GM04504 (cell line): ENCODE results near the gene ALG10.
"Not testable (repeated sequence)": the region's sequence is repeated elsewhere in the genome, so short reads cannot be mapped to it uniquely, and the experiment has no call there.

Experiments used
- DNase-seq: peaks from one replicate; pipeline ENCODE4 v3.0.0-alpha.2; 2012; ENCODE audit warnings: low read depth

ALG10 gene, protein sequence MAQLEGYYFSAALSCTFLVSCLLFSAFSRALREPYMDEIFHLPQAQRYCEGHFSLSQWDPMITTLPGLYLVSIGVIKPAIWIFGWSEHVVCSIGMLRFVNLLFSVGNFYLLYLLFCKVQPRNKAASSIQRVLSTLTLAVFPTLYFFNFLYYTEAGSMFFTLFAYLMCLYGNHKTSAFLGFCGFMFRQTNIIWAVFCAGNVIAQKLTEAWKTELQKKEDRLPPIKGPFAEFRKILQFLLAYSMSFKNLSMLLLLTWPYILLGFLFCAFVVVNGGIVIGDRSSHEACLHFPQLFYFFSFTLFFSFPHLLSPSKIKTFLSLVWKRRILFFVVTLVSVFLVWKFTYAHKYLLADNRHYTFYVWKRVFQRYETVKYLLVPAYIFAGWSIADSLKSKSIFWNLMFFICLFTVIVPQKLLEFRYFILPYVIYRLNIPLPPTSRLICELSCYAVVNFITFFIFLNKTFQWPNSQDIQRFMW

DNA sequence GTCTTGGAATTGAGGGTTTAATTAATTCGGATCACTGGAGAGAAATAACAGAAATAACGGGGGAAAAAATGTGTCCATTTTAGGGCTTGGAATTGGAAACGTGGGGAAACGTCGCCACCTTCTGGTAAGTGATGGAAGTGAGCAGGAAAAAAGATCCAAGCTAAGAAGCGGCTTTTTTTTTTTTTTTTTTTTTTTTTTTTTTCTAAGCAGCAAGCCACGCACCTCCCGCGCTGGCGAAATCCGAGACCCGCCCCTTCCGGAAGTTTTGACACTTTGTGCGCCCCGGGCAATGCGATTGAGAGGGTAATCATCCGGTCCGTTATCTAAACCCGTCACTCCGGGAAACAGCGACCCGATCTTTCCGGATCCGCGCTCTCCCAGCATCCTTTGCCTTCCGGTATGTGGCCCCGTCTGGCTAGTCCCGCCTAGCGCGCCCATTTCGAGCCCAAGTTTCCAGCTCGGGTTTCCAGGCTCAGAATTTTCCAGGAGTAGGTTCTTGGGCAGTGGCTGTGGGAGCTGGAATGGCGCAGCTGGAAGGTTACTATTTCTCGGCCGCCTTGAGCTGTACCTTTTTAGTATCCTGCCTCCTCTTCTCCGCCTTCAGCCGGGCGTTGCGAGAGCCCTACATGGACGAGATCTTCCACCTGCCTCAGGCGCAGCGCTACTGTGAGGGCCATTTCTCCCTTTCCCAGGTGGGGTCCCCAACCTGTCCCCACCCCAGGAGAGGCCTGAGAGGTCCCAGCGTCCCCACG lies at the start of gene ALG10:
Gene ALG10 (plus strand): TSS at position 418 of the 752 bp plus-strand sequence. CDS start 104 bp downstream, at position 522.
- peak; percentile 98 for DNase-seq

- not testable (repeated sequence) for DNase-seq
These were observed 49.4 kb upstream of the ALG10 start for GRCh38 chr12:33972884-33973283.

DNA sequence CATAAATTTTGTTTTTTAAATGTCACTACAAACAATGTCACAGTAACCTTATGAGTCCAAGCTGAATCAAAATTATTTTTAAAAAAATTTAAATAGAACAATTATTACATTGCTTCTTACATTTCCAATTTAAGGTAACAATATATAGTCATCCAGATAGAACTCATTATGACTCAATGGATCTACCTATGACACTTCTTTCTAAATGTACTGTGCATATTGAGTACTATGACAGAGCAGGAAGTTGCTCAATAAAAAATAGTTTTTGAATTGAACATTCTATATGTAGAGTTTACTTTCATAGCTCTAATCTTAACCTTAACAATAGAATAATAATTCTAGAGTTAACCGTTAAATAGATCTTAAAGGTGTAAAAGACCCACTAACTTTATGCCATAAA lies 44.4 kb upstream of the ALG10 start:
- no peak for DNase-seq

DNA sequence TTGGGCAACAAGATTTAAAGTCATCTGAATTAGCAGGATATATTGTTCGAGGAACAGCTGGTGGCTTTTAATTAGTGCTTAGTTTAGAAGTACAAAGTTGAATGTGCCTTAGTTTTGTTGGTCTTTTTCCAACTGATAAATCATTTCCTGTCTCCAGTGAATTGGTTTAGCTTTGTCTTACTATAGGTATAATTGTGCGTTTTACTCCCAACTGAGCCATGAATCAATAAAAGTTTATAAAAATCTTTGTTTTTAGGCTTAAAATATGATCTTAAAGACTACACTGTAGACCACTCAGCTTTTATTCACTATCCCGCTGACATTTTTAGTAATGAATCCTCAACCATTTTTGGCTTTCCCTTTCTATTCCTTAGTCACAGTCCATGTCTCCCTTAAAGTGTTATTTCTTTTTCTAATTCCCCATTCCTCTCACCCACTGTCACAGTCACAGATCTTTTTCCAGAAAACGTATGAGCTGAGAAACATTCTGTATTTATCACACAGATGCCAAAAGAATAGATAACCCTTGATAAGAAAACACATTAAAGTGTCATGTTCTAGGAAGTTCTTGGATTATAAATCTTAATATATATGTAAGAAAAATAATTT lies 34.0 kb upstream of the ALG10 start:
- DNase-seq = no peak

- no peak for DNase-seq
These were observed 33.4 kb upstream of the ALG10 start for GRCh38 chr12:33988913-33989312.

- no peak for DNase-seq
These were observed 27.2 kb upstream of the ALG10 start for GRCh38 chr12:33994857-33995808.

DNA sequence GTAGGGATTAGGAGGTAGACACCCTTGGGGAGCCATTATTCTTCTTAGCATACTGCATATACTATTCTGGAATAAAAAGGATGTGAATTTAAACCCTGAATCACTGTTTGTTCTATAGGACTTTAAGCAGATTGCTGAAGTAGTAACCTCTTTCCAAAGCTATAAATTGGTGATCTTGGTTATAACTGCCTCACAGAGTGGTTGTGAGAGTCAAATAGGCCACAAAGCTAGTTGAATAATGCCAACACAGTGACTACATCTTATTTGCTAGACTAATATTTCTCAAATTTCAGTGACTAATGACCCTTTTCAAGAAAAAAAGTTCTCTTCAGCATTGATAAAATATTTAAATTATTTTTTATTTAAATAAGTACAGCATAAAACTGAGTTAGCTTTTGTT lies 13.5 kb upstream of the ALG10 start:
- DNase-seq = not testable (repeated sequence)

DNA sequence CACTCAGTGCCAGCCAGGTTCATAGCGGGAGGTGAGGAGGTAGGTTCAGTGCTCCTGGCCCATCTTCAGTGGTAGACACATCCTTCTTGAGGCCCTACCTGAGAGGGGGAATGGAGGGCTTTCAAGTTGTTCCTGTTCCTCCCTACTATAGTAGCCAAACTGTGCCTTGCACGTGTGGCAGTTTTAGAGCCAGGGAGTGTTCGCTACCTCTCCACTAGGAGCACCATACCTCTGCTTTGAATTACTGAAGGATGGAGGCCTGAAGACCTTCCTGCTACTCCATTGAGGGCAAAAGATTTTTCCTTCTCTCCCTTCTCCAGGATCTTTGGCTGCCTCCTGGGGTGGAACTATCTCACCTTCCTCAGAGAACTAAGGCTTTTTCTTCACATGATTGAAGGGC lies 5.9 kb upstream of the ALG10 start:
- no peak for DNase-seq

DNA sequence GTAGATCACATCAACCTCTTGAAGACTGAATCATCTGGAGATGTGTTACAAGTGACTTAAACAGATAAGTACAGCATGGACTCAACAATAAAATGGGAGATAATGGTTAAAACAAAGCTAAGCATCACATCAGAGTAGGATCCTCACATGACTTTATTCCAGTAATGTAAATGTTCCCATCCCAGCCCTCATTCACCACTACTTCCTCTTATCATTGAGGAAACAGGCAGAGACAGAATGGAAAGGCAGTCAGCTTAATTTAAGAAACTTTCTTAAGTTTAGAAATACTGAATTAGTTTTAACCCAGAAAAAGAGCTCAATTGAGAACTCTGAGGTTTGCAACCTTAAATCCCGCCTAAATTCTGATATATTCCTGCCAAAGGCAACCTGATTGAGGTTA lies 1.2 kb upstream of the ALG10 start:
- DNase-seq = no peak

DNA sequence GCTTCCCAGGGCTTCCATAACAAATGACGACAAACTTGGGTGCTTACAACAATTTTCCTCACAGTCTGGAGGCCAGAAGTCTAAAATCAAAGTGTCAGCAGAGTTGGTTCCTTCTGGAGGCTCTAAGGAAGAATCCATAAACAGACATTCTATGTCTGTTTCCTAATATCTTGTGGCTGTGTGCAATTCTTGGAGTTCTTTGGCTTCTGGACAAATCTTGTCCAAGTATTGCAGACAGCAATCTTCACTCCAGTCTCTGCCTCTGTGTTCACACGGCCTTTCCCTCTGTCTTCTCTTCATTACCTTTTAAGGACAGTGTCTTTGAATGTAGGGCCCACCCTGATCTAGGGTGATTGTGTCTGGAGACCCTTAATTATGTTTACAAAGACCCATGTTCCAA lies 5.4 kb downstream of the ALG10 start:
- DNase-seq = not testable (repeated sequence)

GRCh38 chr12:34030591-34030990 lies 8.3 kb downstream of the ALG10 start:
- DNase-seq = no peak

DNA sequence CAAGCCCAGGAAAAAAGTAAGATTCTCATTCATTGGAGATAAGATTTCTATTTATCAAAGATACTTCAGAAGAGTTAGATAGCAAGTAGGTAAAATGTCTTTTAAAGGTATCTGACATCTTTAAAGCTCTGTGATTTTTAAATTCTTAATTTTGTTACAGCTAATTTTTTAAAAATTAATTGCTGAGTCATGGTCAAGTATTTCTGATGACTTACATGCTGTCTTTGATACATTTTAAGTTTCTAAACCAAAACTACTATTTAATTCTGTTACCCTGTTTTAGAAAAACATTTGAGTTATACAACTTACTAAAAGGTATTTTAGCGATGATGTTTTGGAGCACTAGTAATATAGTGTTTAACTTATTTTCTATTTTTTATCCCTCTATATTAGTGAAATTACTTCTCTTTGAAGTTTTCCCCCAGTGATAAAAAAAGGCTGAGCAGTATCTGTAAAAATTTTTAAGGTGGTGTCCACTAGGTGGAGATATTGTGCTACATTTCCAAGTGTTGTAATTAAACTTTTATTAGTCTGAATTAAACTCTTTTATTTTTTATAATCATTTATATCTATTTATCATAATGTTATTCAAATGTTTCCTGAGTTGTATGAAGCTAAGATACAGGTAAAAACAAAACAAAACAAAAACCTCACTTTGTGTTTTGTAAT lies 11.5 kb downstream of the ALG10 start:
- no peak for DNase-seq

- not testable (repeated sequence) for DNase-seq
These were observed 16.1 kb downstream of the ALG10 start for GRCh38 chr12:34038357-34038756.

DNA sequence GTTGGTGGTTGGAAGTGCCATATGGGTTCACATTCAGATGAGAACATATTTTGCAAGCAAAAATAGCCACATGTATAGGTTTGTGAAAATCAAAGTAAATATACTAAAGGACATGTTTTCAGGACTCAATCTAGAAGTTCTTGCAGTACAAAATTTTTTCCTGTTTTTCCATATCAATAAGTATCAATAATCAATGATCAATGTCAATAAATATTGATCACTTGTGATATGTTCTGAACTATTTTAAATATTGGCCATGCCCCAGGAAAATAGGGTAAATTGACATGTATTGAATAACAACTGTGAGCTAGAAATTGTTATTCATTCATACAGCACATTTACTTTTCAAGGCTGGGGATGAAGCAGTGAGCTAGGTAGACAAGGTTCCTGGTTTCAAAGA lies 24.3 kb downstream of the ALG10 start:
- no peak for DNase-seq

DNA sequence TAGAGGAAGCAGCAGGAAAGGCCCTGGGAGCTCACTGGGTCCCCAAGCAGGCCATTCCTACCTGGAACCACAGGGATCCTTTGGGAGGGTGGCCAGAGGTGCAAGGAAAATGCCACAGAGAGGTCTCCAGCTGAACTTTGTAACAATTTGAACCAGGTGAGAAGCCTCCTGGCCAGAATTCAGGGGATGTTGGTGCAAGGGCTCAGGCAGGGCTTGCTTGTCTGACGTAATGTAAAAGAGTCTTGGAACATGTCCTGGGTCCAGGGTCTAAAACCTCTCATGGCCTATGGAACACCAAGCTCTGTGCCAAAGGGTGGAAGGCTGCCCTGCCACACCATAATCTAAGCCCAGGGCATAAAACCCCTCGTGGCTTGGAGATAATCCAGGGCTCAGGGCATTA lies 25.6 kb downstream of the ALG10 start:
- not testable (repeated sequence) for DNase-seq

DNA sequence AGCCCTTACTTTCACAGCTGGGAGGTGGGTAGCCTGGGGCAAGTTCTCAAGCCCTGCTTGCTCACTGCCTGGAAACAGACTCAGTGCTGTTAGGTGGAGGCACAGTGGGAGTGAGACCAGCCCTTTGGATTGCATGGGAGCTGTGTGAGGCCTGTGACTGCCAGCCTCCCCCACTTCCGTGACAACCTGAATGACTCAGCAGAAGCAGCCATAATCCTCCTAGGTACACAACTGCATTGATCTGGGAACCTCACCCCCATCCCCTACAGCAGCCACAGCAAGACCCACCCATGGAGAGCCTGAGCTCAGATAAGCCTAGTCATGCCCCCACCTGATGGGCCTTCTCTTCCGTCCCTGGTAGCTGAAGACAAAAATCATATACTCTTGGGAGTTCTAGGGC lies 26.4 kb downstream of the ALG10 start:
- DNase-seq = no peak

GRCh38 chr12:34051486-34051885 lies 29.2 kb downstream of the ALG10 start:
- DNase-seq = no peak

- no peak for DNase-seq
These were observed 32.6 kb downstream of the ALG10 start for GRCh38 chr12:34054938-34055337.
